HepG2 (cell line): ENCODE measurements around the gene ADGRL3. TPM values are rescaled to one million over a fixed set of nuclear protein-coding genes. Genes with fewer than 3 reads are reported as not detected.

Experiments
- ATAC-seq: fragments of 200-7000 bp; cut with Tn5 transposase; 3 replicates; pipeline ENCODE4 v1.9.1; 2020; ENCODE audit warnings: mild to moderate bottlenecking, moderate library complexity
- BruUV-seq: library from RNA; stranded (reverse); fragments of 400-500 nt; replicated peaks from 2 replicates; lab custom pipeline; 2021; lab: Mats Ljungman, UMichigan
- CTCF ChIA-PET: fragments of 300-600 bp; formaldehyde crosslinking; extraction: SDS; loops from one replicate; lab custom pipeline; 2021; ENCODE audit warnings: low total read pairs, inconsistent platforms, low intra/inter-chr PET ratio; lab: Yijun Ruan, JAX
- POLR2A ChIA-PET: fragments of 350-600 bp; sonication (Branson Sonifier 250); formaldehyde crosslinking; loops from one replicate; lab custom pipeline; 2020; ENCODE audit warnings: antibody characterized with exemption, inconsistent platforms; lab: Yijun Ruan, JAX
- DNase-seq: peaks from one replicate; pipeline ENCODE4 v3.0.0-alpha.2; 2015; ENCODE audit warnings: low spot score
- FAIRE-seq: peaks from 3 replicates; lab custom pipeline; 2011; peaks lifted over from hg19 to GRCh38; lab: Jason Lieb, UNC
- H2AFZ ChIP-seq: one replicate; pipeline ENCODE4 v1.6.1; 2011; ENCODE audit warnings: low read length, inconsistent platforms
- H3K27ac ChIP-seq: fragments of 300-600 bp; 3 replicates; pipeline ENCODE4 v1.8.0; 2011; ENCODE audit warnings: mixed run types, mild to moderate bottlenecking, mixed read lengths, low read length, inconsistent platforms; ENCODE audit not compliant: insufficient read depth; ENCODE audit errors: extremely low read length
- H3K27me3 ChIP-seq, 2 experiments: fragments of 200-600 bp in 1 of 2; 2 replicates in 1 of 2; 3 replicates in 1 of 2; pipeline versions ENCODE4 v1.6.0 to v1.8.0; 2011; ENCODE audit warnings: low read length in 2 of 2, mild to moderate bottlenecking in 2 of 2, moderate library complexity in 2 of 2, inconsistent platforms in 1 of 2; ENCODE audit not compliant: insufficient read depth in 2 of 2, control insufficient read depth in 1 of 2
- H3K36me3 ChIP-seq, 2 experiments: fragments of 200-600 bp in 1 of 2; replicated peaks in 1 of 2; 2 replicates in 1 of 2; 3 replicates in 1 of 2; pipeline versions ENCODE4 v1.5.1 to v1.8.0; 2011; ENCODE audit warnings: low read length in 2 of 2, inconsistent platforms in 1 of 2; ENCODE audit not compliant: insufficient read depth in 2 of 2, control insufficient read depth in 1 of 2
- H3K4me1 ChIP-seq: 2 replicates; pipeline ENCODE4 v1.5.1; 2012; ENCODE audit warnings: low read length, inconsistent platforms; ENCODE audit not compliant: insufficient read depth
- H3K4me2 ChIP-seq: 2 replicates; pipeline ENCODE4 v1.6.0; 2011; ENCODE audit warnings: low read depth, low read length, inconsistent platforms
- H3K4me3 ChIP-seq, 3 experiments: fragments of 200-600 bp in 1 of 3; sonication (generic), shearing (Covaris generic) in 1 of 3; replicated peaks in 1 of 3; 2 replicates each; pipeline ENCODE4 v1.5.1; 2011 to 2016; ENCODE audit warnings: low read length in 3 of 3, inconsistent platforms in 2 of 3, low read depth in 2 of 3, mild to moderate bottlenecking in 2 of 3, control low read depth in 1 of 3, mixed read lengths in 1 of 3; ENCODE audit not compliant: insufficient read depth in 1 of 3
- H3K79me2 ChIP-seq: one replicate; pipeline ENCODE4 v1.6.1; 2011; ENCODE audit warnings: low read length, inconsistent platforms; ENCODE audit not compliant: insufficient read depth
- H3K9ac ChIP-seq: 2 replicates; pipeline ENCODE4 v1.6.0; 2011; ENCODE audit warnings: mild to moderate bottlenecking, low read depth, low read length, inconsistent platforms; ENCODE audit not compliant: insufficient read depth
- H3K9me3 ChIP-seq: 2 replicates; pipeline ENCODE4 v1.5.1; 2012; ENCODE audit warnings: mild to moderate bottlenecking, low read length
- H4K20me1 ChIP-seq: 2 replicates; pipeline ENCODE4 v1.6.0; 2011; ENCODE audit warnings: inconsistent platforms, mild to moderate bottlenecking, low read length, moderate library complexity; ENCODE audit not compliant: insufficient read depth
- CHD2 ChIP-seq: IDR thresholded peaks from 2 replicates; pipeline ENCODE4 v1.6.1; 2011; ENCODE audit warnings: low read depth, low read length, improper control_type of control experiment
- DZIP1 ChIP-seq: sonication (generic); formaldehyde crosslinking; IDR thresholded peaks from 2 replicates; pipeline ENCODE4 v1.5.0; 2020; ENCODE audit warnings: mild to moderate bottlenecking, missing genetic modification reagents
- GZF1 ChIP-seq: sonication (generic); formaldehyde crosslinking; IDR thresholded peaks from 2 replicates; pipeline ENCODE4 v1.5.1; 2020; ENCODE audit warnings: mild to moderate bottlenecking, missing genetic modification reagents
- HNRNPH1 ChIP-seq: fragments of 200-400 bp; formaldehyde crosslinking; optimal IDR thresholded peaks from 2 replicates; pipeline ENCODE3; 2017; ENCODE audit warnings: mild to moderate bottlenecking, low read depth, low read length
- NCOA1 ChIP-seq: sonication (generic); formaldehyde crosslinking; IDR thresholded peaks from 2 replicates; pipeline ENCODE4 v1.9.0; 2021; ENCODE audit warnings: missing genetic modification reagents
- NFE2L2 ChIP-seq: fragments of 150-350 bp; IDR thresholded peaks from 2 replicates; pipeline ENCODE4 v1.6.1; 2014; ENCODE audit warnings: low read length
- NFKB2 ChIP-seq: sonication (generic); formaldehyde crosslinking; IDR thresholded peaks from 2 replicates; pipeline ENCODE4 v1.4.0; 2020; ENCODE audit warnings: missing genetic modification reagents, borderline replicate concordance
- NRL ChIP-seq: sonication (generic); formaldehyde crosslinking; IDR thresholded peaks from 2 replicates; pipeline ENCODE4 v1.5.0; 2020; ENCODE audit warnings: missing genetic modification reagents, mild to moderate bottlenecking, moderate library complexity, borderline replicate concordance
- SAP130 ChIP-seq: IDR thresholded peaks from 2 replicates; pipeline ENCODE4 v1.6.1; 2016; ENCODE audit warnings: low read depth
- SKI ChIP-seq: fragments of 450-650 bp; IDR thresholded peaks from one replicate; pipeline ENCODE4 v1.6.1; 2018; ENCODE audit warnings: mild to moderate bottlenecking; ENCODE audit not compliant: partially characterized antibody
- ZBTB46 ChIP-seq: sonication (generic); formaldehyde crosslinking; IDR thresholded peaks from 2 replicates; pipeline ENCODE4 v1.4.0; 2020; ENCODE audit warnings: mild to moderate bottlenecking, missing genetic modification reagents, borderline replicate concordance
- ZFP36 ChIP-seq: fragments of 150-350 bp; IDR thresholded peaks from 2 replicates; pipeline ENCODE4 v1.6.1; 2018; ENCODE audit warnings: borderline replicate concordance, low read length, low read depth; ENCODE audit not compliant: partially characterized antibody
- ZMYM4 ChIP-seq: sonication (generic); formaldehyde crosslinking; IDR thresholded peaks from 2 replicates; pipeline ENCODE4 v1.8.1; 2023; ENCODE audit warnings: mild to moderate bottlenecking, missing genetic modification reagents
- ZNF282 ChIP-seq: fragments of 450-650 bp; IDR thresholded peaks from 2 replicates; pipeline ENCODE4 v1.6.1; 2018; ENCODE audit not compliant: partially characterized antibody
- ZNF33A ChIP-seq: sonication (generic); formaldehyde crosslinking; IDR thresholded peaks from 2 replicates; pipeline ENCODE4 v1.5.1; 2020; ENCODE audit warnings: missing genetic modification reagents, mild to moderate bottlenecking, moderate library complexity, borderline replicate concordance
- ZNF546 ChIP-seq: sonication (generic); formaldehyde crosslinking; conservative IDR thresholded peaks from 2 replicates; pipeline ENCODE4 v1.8.1; 2023; ENCODE audit warnings: mild to moderate bottlenecking, missing genetic modification reagents
- ZNF570 ChIP-seq: sonication (generic); formaldehyde crosslinking; IDR thresholded peaks from 2 replicates; pipeline ENCODE4 v1.4.0; 2020; ENCODE audit warnings: mild to moderate bottlenecking, missing genetic modification reagents, borderline replicate concordance
- ZNF7 ChIP-seq: IDR thresholded peaks from 2 replicates; pipeline ENCODE4 v1.6.1; 2016; ENCODE audit warnings: missing biosample characterization, missing genetic modification reagents
- ZNF816 ChIP-seq: sonication (generic); formaldehyde crosslinking; IDR thresholded peaks from 2 replicates; pipeline ENCODE4 v1.8.0; 2022; ENCODE audit warnings: missing genetic modification reagents, mild to moderate bottlenecking, borderline replicate concordance
- in situ Hi-C: cut with HindIII; loops from 2 replicates; pipeline ENCODE4 v1.10.0; 2017; ENCODE audit warnings: low pct_unique_long_range_greater_than_20kb; ENCODE audit not compliant: extremely low pct_ligation_motif_present
- intact Hi-C: fragments of 100-400 bp; cut with micrococcal nuclease; formaldehyde crosslinking; loops from one replicate; pipeline ENCODE4 v1.10.0; 2022; ENCODE audit not compliant: unreplicated experiment
- polyA plus RNA-seq, 8 experiments: library from polyadenylated mRNA; depleted of rRNA in 3 of 8; stranded (reverse) in 7 of 8; unstranded in 1 of 8; fragments of >200 nt; fragmentation: Illumina TruSeq in 4 of 8; extraction: Trizol in 4 of 8; gene quantifications; 2 replicates each; pipeline versions ENCODE4 v1.2.1 to v1.2.3, GENCODE V29; 2011 to 2016; ENCODE audit warnings: low read depth in 4 of 8, missing spikeins in 1 of 8, mixed read lengths in 1 of 8; ENCODE audit not compliant: insufficient read depth in 1 of 8
- total RNA-seq, 5 experiments: library from RNA; depleted of rRNA; stranded (reverse); fragments of >200 nt; fragmentation: Illumina TruSeq; extraction: Trizol; gene quantifications; 2 replicates each; pipeline ENCODE4 v1.2.3, GENCODE V29; 2016; ENCODE audit warnings: low read depth in 1 of 5
- TF ChIP-seq, protein P1 (sequence below): sonication (generic); formaldehyde crosslinking; IDR thresholded peaks from 2 replicates; pipeline ENCODE4 v1.8.1; 2023; ENCODE audit warnings: mild to moderate bottlenecking, inconsistent platforms, moderate library complexity, missing genetic modification reagents, borderline replicate concordance
- TF ChIP-seq, protein P2 (sequence below): IDR thresholded peaks from 2 replicates; pipeline ENCODE4 v1.6.1; 2012; ENCODE audit warnings: inconsistent platforms

Gene ADGRL3
- total and polyA plus RNA-seq, 2 of the 13 experiments (the other 11 are each of a cell fraction or from before 2014, with no cell fraction given): 0.04 to 0.05 TPM

DNA sequence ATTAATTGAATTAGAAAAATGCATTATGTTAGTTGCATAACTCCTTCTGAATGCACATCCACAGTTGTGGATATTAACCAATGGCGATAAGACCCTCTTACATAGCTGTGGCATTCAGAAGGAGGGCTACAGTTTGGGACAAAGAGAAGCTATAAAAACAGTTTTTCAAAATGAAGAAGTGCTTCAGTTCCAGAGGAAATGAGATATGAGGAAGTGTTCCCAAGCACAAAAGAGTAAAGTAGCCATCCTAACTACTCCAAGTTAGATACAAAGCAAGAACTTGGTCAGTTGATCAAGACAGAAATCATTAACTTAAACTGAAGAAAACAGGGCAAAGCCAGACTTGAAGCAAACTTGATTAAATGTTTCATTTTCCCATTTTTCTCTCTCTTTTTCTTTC lies 17.2 kb upstream of the ADGRL3 start (continued):
- no peak for TF ChIP-seq ZNF7 (CRISPR knock-in tag)
- TF ChIP-seq NRL: no peak

GRCh38 chr4:61185288-61185687 lies 14.8 kb upstream of the ADGRL3 start:
- Histone ChIP-seq H3K27me3 (no peaks in the 10 kb centered on the region; a peak in 1 of 5 replicates), H3K27ac (no peak overlapping the region), H4K20me1 (no peaks in the 10 kb centered on the region), H3K36me3 (no peaks in the 10 kb centered on the region), H3K79me2 (no peaks in the 10 kb centered on the region), H3K4me2 (no peak overlapping the region), H3K4me3 (no peak overlapping the region), H3K4me1 (no peaks in the 10 kb centered on the region), H3K9me3 (no peaks in the 10 kb centered on the region), H3K9ac (no peak overlapping the region), H2AFZ (no peak overlapping the region)
- ChIA-PET CTCF (no interaction called here), POLR2A (no interaction called here)
- in situ Hi-C loops: no loop called here
- intact Hi-C loops: no loop called here
- no peak for ATAC-seq
- BruUV-seq: no TSS peak
- no peak for FAIRE-seq
- DNase-seq: no peak
- TF ChIP-seq ZNF570 (no peak), SAP130 (CRISPR knock-in tag) (no peak), ZNF33A (CRISPR knock-in tag) (no peak), ZNF816 (CRISPR knock-in tag) (no peak), CHD2 (no peak), ZBTB46 (CRISPR knock-in tag) (no peak), ZNF282 (no peak), GZF1 (CRISPR knock-in tag) (no peak), NFKB2 (CRISPR knock-in tag) (no peak), ZMYM4 (CRISPR knock-in tag) (no peak), NCOA1 (CRISPR knock-in tag) (no peak), ZFP36 (no peak), NFE2L2 (no peak), HNRNPH1 (no peak), SKI (no peak), ZNF546 (CRISPR knock-in tag) (no peak), DZIP1 (CRISPR knock-in tag) (no peak)
- TF ChIP-seq, protein P1, sequence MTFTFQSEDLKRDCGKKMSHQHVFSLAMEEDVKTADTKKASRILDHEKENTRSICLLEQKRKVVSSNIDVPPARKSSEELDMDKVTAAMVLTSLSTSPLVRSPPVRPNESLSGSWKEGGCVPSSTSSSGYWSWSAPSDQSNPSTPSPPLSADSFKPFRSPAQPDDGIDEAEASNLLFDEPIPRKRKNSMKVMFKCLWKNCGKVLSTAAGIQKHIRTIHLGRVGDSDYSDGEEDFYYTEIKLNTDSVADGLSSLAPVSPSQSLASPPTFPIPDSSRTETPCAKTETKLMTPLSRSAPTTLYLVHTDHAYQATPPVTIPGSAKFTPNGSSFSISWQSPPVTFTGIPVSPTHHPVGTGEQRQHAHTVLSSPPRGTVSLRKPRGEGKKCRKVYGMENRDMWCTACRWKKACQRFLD (CRISPR knock-in tag): no peak
- TF ChIP-seq, protein P2, sequence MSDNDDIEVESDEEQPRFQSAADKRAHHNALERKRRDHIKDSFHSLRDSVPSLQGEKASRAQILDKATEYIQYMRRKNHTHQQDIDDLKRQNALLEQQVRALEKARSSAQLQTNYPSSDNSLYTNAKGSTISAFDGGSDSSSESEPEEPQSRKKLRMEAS: no peak
